Measurements from ENCODE around the gene C11orf91. TPM values are rescaled to one million over a fixed set of nuclear protein-coding genes. Genes with fewer than 3 reads are reported as not detected.
A peak's percentile ranks its signal among the peaks of the same experiment; 100 is the strongest.

The C11orf91 gene
- total RNA-seq, 1 donor = not detected

DNA sequence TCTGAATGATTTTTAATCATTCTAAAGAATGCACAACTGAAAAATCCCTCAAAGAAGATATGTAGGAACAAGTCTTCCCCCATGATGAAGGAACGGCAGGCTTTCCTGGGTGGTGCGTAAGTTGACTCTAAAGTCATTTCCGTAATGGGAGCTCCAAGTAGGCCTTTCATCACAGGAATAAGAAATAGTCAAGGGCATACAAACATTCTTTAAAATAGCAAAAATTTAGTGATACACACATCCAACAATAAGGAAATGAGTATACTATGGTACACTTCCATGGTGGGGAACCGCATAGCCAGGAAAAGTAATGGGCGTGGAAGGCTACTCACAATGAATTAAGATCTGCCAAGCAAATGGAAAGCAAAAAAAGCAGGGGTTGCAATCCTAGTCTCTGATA lies 24.9 kb upstream of the C11orf91 start:
- no peak for TF ChIP-seq CTCF (IDR thresholded peaks at IDR 0.05; ENCODE audit: insufficient read depth, low read depth, low read length)
- no peak for DNase-seq (ENCODE audit: low read depth)
- H3K4me3 ChIP-seq (ENCODE audit: low read depth, low read length) = no peak overlapping the region

GRCh38 chr11:33724644-33725035 lies 24.0 kb upstream of the C11orf91 start:
- peak; percentile 69 for DNase-seq (ENCODE audit: low read depth)
- no peak overlapping the region for H3K4me3 ChIP-seq (ENCODE audit: low read depth, low read length)
- no peak for TF ChIP-seq CTCF (IDR thresholded peaks at IDR 0.05; ENCODE audit: insufficient read depth, low read depth, low read length)

DNA sequence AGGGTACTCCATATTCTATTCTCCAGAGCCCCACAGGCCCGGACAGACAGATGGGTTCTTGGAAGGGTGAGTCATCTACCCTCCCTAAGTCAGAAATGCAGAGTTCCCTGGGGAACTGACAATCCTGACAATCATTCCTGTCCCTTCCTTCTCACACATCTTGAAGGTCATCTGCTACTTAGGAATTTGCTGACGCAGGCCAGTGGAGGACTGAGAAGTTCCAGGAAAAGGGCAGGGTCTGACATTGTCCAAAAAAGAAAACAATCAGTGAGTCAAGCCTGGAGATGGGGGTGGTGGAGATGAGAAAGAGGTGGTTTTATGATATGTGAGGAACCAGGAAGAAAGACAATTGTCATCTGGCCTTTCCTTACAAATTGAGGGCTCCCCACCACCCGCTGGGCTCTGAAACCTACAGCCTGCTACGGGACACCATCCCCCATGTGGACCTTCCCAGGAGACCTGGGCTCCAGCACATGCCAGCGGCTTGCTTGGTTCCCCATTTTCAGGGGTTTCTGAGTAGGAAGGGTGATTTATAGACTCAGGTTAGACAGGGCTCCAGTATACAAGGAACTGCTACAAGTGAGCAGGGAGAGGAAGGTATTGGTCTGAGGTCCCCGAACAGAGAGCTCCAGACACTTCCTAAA lies 22.7 kb upstream of the C11orf91 start:
- H3K4me3 ChIP-seq (ENCODE audit: low read depth, low read length) = no peak overlapping the region
- DNase-seq (ENCODE audit: low read depth) = peak; percentile 95
- TF ChIP-seq CTCF (IDR thresholded peaks at IDR 0.05; ENCODE audit: insufficient read depth, low read depth, low read length) = no peak

- DNase-seq (ENCODE audit: low read depth) = peak; percentile 69
- no peak for TF ChIP-seq CTCF (IDR thresholded peaks at IDR 0.05; ENCODE audit: insufficient read depth, low read depth, low read length)
- no peak overlapping the region for H3K4me3 ChIP-seq (ENCODE audit: low read depth, low read length)
These were observed 22.1 kb upstream of the C11orf91 start for GRCh38 chr11:33722590-33723234.

GRCh38 chr11:33721984-33722383 lies 21.4 kb upstream of the C11orf91 start:
- DNase-seq (ENCODE audit: low read depth) = no peak
- H3K4me3 ChIP-seq (ENCODE audit: low read depth, low read length) = no peak overlapping the region
- no peak for TF ChIP-seq CTCF (IDR thresholded peaks at IDR 0.05; ENCODE audit: insufficient read depth, low read depth, low read length)

DNA sequence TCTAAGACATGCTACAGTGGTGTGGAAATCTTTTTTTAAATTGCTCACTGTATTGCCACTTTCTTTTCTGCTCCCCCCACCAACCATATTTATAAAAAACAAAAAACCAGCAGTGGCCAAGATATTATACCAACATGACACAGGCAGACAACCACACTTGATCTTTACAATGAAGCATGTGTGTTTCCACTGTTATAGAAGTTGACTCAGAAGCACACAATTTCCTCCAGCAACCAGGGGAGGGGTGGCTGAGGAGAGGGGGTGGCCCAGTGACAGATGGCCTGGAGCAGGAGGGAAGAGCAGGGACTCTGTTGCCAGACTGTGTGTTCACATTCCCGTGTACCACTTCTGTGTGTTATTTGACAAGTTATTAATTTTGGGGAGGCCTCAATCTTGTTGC lies 20.8 kb upstream of the C11orf91 start:
- no peak for TF ChIP-seq CTCF (IDR thresholded peaks at IDR 0.05; ENCODE audit: insufficient read depth, low read depth, low read length)
- peak; percentile 60 for DNase-seq (ENCODE audit: low read depth)
- H3K4me3 ChIP-seq (ENCODE audit: low read depth, low read length) = no peak overlapping the region

All from fibroblast of villous mesenchyme (primary cell).